Brain microvascular endothelial cell (primary cell): ENCODE measurements around the gene ANXA2.
A peak's percentile ranks its signal among the peaks of the same experiment; 100 is the strongest.

Experiments used
- DNase-seq: peaks from one replicate; pipeline ENCODE4 v3.0.0-alpha.2; 2020
- H3K27ac ChIP-seq: fragments of 250-450 bp; sonication (Bioruptor Pico); 2 replicates; pipeline ENCODE4 v1.5.1; 2020; ENCODE audit warnings: mild to moderate bottlenecking, moderate library complexity
- H3K27me3 ChIP-seq: fragments of 250-450 bp; sonication (Bioruptor Pico); replicated peaks from 2 replicates; pipeline ENCODE4 v1.5.1; 2020; ENCODE audit warnings: mild to moderate bottlenecking
- H3K36me3 ChIP-seq: fragments of 250-450 bp; sonication (Bioruptor Pico); replicated peaks from 2 replicates; pipeline ENCODE4 v1.5.1; 2020; ENCODE audit warnings: mild to moderate bottlenecking
- H3K4me3 ChIP-seq: 2 replicates; pipeline ENCODE4 v1.5.1; 2011; ENCODE audit warnings: low read depth, mild to moderate bottlenecking, control low read depth, low read length, moderate library complexity
- in situ Hi-C: cut with HindIII; loops from 2 replicates; pipeline ENCODE4 v1.10.0; 2017; ENCODE audit warnings: low sequenced_read_pairs, low pct_ligation_motif_present
- TF ChIP-seq, protein P1 (sequence below): IDR thresholded peaks from 2 replicates; pipeline ENCODE4 v1.5.1; 2011; ENCODE audit warnings: low read depth, mild to moderate bottlenecking, moderate library complexity, low read length, control low read depth, inconsistent platforms; ENCODE audit errors: missing control alignments

The ANXA2 gene

GRCh38 chr15:60438646-60439045 is 40.9 kb upstream of the ANXA2 start:
- Histone ChIP-seq H3K27me3 (no peaks in the 10 kb centered on the region), H3K27ac (no peak overlapping the region), H3K4me3 (no peak overlapping the region), H3K36me3 (peaks cover 4% of the 10 kb centered on the region)
- DNase-seq, result no peak
- in situ Hi-C loops, result no loop called here
- TF ChIP-seq, protein P1, sequence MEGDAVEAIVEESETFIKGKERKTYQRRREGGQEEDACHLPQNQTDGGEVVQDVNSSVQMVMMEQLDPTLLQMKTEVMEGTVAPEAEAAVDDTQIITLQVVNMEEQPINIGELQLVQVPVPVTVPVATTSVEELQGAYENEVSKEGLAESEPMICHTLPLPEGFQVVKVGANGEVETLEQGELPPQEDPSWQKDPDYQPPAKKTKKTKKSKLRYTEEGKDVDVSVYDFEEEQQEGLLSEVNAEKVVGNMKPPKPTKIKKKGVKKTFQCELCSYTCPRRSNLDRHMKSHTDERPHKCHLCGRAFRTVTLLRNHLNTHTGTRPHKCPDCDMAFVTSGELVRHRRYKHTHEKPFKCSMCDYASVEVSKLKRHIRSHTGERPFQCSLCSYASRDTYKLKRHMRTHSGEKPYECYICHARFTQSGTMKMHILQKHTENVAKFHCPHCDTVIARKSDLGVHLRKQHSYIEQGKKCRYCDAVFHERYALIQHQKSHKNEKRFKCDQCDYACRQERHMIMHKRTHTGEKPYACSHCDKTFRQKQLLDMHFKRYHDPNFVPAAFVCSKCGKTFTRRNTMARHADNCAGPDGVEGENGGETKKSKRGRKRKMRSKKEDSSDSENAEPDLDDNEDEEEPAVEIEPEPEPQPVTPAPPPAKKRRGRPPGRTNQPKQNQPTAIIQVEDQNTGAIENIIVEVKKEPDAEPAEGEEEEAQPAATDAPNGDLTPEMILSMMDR, result no peak

GRCh38 chr15:60428935-60429334 is 31.1 kb upstream of the ANXA2 start:
- no peaks in the 10 kb centered on the region for H3K36me3 ChIP-seq
- in situ Hi-C loops, result no loop called here
- no peak overlapping the region for H3K4me3 ChIP-seq
- H3K27ac ChIP-seq, result no peak overlapping the region
- TF ChIP-seq, protein P1, result no peak
- DNase-seq, result no peak
- H3K27me3 ChIP-seq, result no peaks in the 10 kb centered on the region

DNA sequence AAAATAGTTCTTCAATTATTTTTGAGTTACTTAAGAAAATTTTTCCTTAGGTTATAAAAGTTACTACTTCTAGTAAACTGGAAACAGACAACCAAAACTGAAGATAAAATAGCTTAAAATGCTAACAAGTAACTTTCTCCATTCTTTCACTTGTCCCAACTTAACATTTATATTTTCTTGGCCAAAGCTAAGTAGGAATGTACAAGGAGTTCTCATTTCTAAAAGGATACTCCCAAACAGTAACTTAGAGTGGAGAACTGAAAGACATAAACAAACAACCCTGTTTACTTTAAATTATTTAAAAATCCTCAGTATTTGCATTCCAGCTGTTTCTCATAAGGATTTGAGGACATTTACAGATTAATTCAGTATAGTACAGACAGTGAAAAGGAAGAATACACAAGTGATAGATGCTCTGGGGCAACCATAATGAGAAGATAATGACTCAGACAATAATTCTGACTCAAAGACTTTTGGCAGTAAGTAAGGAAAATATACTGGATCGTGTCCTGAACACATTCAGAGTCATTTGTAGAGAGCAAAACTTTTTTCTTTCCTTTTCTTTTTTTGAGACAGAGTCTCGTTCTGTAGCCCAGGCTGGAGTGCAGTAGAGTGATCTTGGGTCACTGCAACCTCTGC is 29.2 kb upstream of the ANXA2 start:
- DNase-seq, result no peak
- H3K36me3 ChIP-seq, result no peaks in the 10 kb centered on the region
- no peak overlapping the region for H3K4me3 ChIP-seq
- no peak overlapping the region for H3K27ac ChIP-seq
- in situ Hi-C loops, result no loop called here
- H3K27me3 ChIP-seq, result no peaks in the 10 kb centered on the region
- TF ChIP-seq, protein P1, result no peak

DNA sequence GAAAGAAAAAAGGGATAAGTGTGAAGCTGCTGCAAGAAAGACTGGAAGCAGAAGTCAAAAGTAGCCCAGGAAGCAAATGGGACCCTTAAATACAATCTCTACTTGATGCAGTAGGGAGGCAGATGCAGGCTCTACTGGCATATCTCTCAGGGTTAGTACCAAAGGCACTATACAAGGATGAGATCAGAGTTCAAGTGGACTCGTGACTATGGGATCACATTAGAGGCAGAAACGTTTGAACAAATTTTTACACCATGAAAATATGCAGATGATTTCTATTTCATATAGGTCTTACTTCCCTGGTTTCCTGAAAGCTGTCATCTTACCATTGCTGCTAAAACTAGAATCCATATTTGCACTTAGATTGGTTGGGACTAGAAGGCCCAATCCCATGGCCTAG is 27.7 kb upstream of the ANXA2 start:
- Histone ChIP-seq H3K27ac (no peak overlapping the region), H3K27me3 (no peaks in the 10 kb centered on the region), H3K4me3 (no peak overlapping the region), H3K36me3 (no peaks in the 10 kb centered on the region)
- in situ Hi-C loops, result no loop called here
- TF ChIP-seq, protein P1, result no peak
- DNase-seq, result no peak

GRCh38 chr15:60424006-60424405 is 26.2 kb upstream of the ANXA2 start:
- H3K4me3 ChIP-seq, result no peak overlapping the region
- no peaks in the 10 kb centered on the region for H3K36me3 ChIP-seq
- TF ChIP-seq, protein P1, result no peak
- peak overlapping the region; percentile 82 for H3K27ac ChIP-seq
- H3K27me3 ChIP-seq, result no peaks in the 10 kb centered on the region
- DNase-seq, result no peak
- in situ Hi-C loops, result no loop called here

DNA sequence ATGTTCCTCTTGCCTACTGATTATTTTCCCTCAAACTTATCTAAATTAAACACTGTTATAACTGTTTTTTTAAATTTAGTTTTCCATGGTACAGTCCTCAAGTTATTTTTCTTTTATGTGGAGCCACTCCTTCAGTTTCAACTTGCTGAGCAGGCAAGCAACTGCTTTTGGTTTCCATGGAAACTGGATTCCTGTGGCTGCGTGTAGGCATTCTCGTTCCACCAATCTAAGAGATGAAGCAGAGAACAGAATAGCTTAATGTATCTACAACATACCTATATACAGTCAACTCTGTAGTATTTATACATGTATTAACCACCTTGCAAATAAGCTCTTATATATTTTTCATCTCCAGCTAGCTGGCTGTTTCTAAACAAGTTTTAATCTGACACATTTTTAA is 25.8 kb upstream of the ANXA2 start:
- in situ Hi-C loops, result no loop called here
- DNase-seq, result peak; percentile 90
- H3K27ac ChIP-seq, result peak overlapping the region; percentile 82

More for the DNA sequence above, 25.8 kb upstream of the ANXA2 start:
- TF ChIP-seq, protein P1, result no peak
- no peak overlapping the region for H3K4me3 ChIP-seq
- H3K36me3 ChIP-seq, result no peaks in the 10 kb centered on the region
- H3K27me3 ChIP-seq, result no peaks in the 10 kb centered on the region
